GM19099 (cell line): Measurements from ENCODE around the gene ELMO1.

ENCODE experiments used
- POLR2A ChIP-seq: IDR thresholded peaks from 3 replicates; pipeline ENCODE4 v1.6.1; 2011; ENCODE audit warnings: low read depth; ENCODE audit not compliant: insufficient read length; ENCODE audit errors: extremely low read depth

Gene ELMO1

DNA sequence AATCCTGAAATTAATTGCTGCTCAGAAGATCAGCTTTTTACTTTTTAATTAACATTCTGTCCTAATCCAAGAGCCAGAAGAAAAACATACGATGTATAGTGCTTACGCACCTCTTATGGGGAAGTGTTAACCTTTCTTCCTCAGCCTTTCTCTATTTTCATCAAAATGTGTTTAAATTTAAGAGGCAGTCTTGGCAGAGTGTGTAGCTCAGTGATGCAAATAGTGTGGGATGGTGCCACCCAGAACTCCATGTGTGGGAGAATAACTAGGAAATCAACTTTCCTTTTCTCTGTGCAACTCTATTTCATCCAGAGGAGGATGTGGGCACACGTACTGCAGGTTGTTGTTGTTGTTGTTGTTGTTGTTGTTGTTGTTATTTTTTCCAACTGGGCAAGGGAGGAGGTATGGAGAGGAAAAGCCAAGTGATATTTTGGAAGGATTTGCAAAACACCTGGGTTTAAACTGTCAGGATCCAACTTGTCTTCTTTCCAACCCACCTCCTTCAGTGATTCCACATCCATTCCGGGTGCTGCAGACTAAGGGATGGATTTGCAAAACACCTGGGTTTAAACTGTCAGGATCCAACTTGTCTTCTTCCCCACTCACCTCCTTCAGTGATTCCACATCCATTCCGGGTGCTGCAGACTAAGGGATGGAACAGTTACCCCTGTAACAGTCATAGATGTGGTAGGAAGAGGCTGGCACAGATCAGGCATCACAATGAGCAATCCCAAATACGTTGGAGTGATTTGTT is 19.8 kb downstream of the ELMO1 start:
- TF ChIP-seq POLR2A, result no peak

DNA sequence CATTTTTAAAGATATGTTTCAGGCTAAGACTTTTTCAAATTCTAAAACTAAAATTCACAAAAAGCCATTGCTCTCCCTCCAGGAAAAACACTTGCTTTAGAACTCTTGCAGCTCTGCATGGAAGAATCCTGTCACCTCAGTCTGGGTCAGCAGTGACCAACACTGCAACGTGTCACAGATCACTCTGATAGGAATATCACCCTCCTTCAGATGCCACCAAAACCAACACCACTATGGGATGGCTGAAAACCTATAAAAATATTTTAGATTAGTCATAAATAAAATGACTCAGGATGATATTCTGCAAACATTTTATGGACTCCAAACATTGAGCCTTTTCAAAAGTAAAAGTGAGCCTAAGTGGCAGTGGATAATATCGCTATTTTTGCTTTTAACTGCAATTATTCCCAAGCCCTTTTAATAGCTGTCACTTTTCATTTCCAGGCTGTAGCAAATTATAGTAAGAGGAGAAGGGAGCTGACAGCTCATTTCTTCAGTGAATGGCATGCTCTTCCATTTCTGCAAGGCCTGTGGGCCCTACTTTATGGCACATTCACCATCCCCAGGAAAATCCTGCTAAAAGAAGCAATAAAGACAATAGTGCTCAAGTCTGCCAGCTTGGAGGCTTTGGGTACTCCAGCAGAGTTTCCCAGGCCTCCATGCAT is 21.3 kb downstream of the ELMO1 start:
- TF ChIP-seq POLR2A, result no peak

DNA sequence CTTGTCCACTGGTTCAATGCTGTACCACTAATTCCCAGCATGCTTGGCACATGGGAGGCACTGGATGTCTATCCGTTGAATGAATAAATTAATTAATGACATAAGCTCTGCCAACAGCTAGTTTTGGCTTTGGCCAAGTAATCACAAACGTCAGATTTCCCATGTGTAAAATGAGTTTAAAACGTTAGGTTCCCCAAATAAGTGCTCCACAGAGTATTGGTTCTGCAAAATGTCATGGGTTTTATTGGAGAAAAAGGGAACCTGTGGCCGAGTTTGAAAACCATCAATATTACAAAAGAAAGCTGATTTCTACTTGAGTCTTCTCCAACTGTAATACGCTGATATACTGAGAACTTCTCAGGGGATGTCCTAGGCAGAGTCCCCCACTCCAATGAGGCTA is 23.2 kb downstream of the ELMO1 start:
- TF ChIP-seq POLR2A, result no peak

DNA sequence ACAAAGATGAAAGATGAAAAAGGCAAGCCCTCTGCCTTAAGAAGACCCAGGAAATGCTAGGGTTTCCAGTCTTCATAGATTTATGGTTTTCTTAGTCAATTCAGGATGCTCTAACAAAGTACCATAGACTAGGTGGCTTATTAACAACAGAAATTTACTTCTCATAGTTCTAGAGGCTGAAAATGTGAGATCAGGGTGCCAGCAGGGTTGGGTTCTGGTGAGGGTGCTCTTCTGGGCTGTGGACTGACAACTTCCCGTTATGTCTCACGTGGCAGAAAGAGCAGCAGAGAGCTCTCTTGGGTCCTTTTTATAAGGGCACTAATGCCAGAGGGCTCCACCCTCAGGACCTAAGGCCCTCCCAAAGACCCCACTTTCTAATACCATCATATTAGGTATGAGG is 23.7 kb downstream of the ELMO1 start:
- TF ChIP-seq POLR2A, result no peak

DNA sequence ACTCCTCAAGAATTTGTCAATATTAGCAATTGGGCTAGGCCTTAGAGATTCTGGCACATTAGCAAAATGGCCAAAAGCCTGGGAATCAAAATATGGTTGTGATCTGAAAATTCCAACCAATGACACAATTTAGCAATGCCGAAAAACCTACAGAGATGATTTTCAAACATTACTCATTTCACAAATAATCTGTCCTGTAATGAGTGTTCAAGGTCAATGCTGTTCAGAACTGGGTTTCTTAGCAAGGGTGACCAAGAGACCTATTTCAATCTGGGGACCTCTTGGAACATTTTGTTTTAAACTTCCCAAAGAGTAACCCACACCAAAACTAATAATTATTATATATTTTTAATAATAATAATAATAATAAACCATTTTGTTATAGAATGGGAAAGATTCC is 24.1 kb downstream of the ELMO1 start:
- no peak for TF ChIP-seq POLR2A

DNA sequence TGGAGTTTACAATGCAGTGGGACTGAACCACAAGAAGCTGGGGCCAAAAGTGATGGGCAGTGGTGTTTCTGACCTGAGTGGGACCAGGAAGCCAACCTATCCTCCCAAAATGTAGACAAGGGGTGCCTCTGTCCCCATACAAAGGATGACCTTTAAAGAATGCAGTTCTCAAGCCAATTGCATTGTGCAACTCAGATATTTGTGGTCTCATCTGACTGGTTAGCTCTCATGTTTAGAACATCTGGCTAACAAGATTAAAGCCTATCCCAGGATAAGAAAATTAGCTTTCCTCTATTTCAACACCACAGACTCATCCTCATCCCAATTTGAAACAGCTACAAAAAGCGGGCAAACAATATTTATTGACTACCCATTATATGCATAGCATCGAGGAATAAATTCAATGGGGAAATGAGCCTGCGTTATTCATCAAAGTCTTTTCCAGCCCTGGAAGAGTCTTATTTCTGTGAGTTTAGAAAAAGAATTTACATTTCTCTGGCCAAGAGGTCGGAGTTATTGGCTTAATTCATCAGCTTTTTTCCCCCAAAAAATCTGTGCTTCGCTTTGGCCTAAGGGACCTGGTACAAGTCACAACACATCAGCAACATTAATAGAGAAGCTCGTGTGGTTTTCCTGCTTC is 26.7 kb downstream of the ELMO1 start:
- TF ChIP-seq POLR2A, result no peak

DNA sequence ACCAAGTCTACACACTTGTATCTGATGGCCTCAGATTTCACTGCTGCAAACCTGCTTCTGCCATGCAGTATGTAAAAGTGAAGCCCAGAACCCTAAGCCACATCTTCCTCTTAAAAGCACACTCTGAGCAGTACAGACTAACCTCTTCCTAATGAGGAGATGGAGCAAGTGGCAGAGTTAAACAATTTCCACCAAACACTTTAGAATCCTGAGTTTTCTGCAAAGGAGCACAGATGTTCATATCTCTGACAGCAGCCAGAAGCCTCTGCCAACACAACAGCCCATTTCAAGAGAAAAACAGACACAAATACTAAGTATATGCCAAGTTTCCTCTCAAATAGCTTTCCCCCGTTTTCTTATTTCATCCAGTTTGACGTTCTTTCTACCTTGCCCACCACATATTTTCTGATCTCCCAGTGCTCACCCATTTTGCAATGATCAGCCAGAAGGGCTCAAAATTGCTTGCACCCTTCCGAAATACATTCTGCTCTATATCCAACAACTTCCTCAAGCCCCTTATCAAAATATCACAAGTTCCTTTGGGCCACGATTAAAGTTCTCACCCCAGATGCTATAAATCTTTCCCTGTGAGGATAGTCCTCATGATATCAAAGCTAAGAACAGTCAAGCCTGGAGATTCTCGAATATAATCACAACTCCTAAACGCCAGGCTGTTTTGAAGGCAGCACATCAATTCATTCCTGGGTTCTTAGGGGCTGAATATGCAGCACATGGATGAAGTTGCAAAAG is 27.5 kb downstream of the ELMO1 start:
- no peak for TF ChIP-seq POLR2A

DNA sequence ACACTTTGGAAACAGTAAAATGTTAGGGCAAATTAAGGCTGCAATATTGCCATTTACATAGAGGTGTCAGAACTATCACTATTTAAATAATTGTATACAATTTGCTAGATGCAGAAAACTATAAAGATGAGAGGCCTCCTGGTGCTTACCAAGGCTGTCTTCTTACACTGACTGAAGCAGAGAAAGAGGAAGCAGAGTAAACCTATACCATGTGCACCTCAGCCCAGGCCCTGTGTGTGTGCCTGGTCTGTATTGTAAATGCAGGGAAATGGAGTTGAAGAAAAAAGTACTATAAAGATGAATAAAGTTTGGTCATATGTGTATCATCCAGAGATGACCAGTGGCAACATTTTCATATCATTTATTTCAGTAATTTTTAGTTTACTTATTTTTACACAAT is 29.2 kb downstream of the ELMO1 start:
- TF ChIP-seq POLR2A, result no peak

DNA sequence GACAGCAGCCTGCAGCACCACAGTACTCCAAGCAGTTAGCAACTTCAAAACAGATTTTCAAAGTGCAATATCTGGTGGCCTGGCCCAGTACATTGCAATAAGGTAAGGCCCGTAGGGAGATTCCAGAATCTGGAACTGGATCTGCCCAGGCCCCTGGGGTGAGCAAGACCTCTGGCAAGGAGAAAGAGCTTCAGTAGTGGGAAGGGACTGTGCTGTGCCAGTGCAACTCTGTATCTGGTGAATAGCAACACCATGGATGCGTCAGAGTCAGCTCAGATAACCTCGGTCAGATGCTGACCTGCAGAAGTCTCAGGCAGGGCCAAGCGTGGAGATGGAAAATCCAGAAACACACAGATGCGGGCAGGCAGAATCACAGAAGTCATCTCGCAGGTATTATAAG is 30.3 kb downstream of the ELMO1 start:
- TF ChIP-seq POLR2A, result no peak

DNA sequence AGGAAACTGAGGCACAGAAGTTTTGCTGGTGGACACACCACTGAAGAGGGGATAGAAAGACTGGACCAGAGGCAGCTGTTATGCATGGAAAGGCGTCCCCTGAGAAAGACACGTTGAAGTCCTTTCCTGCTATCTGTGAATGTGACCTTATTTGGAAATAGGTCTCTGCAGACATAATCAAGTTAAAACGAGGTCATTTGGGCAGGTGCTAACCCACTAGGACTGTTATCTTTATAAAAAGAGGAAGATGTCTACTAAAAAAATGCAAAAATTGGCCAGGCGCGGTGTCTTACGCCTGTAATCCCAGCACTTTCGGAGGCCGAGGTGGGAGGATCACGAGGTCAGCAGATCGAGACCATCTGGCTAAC is 31.6 kb downstream of the ELMO1 start:
- TF ChIP-seq POLR2A, result no peak

DNA sequence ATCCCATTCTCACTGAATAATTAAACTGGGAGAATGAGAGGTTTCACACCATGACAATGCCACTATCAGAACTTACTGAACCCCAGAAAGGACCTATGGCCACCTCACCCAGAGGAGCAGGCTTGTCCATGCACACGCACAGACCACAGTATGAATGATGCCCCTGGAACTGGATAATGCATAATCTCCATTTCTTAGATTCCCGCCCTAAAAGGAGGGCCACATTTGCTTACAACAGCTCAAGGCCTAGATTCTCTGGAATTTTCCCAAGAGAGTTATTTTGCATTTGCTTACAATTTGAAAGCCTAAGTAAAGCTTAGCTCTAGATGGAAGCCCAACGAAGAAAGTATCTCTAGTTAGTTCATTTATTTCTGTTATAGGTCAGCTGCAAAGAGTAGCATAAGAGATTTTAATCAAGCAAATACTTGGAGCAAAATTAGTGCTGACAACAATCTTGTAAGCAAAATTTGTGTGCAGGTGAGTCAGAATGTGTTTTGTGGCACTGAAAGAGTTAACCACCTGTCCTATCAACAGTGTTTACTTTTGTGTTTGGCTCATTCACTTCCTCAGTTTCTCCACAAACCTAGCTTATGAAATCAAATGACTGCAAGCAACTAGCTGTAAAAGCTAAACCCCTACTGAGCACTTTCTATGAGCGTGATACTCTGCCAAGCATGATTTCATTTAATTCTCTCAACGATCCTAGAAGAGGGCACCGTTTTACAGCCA is 32.1 kb downstream of the ELMO1 start:
- TF ChIP-seq POLR2A, result no peak

DNA sequence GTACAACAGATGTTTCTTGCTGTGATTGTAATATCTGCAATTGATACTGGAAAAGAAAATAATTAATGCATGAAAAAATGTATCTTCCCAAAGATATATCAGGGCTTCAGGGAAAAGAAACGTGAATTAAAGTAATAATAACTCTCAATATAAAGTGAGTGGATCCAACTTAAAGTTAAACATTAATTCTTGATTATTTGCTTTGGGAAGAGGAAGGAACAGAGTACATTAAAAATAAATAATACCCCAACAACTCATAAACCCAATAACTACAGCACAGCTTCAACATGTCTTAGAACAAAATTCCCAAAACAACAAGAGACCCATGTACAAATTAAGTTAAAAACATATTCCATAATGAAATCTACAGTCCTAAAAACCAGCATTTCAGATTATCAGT is 33.0 kb downstream of the ELMO1 start:
- no peak for TF ChIP-seq POLR2A

DNA sequence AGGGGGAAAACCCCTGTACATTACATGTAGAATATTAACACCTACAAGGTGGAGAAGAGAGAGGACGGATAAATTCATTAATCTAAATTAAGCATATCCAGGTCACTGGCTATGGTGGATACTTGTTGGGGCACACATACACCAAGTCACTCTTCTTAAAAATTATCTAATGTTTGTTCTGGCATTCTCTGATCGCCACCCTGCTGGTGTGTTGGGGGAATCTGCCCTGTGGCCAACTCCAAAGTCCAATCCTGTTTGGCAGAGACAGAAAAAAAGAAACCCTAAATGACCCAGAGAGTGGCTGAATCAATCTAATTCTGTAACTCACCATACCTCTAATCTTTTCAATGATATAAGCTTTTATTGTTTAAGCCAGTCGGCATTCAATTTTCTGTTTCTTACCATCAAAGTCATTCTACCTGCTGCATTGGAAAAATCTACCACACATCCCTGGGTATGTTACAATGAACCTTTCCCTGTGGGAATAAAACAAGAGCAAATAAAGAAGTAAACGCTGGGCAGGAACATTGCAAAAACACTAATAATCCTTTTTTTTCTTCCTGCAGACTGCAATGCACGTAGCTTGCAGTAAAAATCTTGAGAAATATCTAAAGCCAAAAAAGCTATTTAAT is 34.2 kb downstream of the ELMO1 start:
- no peak for TF ChIP-seq POLR2A

DNA sequence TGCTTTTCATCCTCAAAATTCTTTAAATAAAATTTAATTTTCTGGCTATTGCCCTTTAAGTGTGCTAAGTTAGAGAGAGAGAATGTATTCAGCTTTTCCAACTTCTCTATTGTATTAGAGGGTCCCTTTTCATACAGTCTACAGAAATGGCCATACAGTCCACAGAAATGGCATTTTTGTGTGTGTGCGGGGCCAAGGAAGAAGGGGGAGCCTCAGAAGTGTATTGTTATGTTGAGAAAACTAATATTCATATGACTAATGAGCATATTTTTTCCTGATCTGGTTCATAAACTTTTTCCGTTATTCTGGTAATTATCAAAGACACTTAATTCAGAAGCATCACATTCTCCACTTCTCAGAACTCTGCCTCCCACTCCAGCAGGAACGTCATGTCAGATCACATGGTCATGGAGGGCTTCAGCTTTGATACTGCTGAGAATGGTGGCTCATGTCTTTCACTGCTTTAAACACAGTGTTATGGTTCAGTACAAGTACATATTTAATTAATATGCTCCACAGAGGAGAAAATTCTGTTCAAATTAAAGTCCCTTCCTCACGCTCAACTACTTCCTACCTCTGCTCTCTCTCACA is 37.1 kb downstream of the ELMO1 start:
- TF ChIP-seq POLR2A, result no peak

DNA sequence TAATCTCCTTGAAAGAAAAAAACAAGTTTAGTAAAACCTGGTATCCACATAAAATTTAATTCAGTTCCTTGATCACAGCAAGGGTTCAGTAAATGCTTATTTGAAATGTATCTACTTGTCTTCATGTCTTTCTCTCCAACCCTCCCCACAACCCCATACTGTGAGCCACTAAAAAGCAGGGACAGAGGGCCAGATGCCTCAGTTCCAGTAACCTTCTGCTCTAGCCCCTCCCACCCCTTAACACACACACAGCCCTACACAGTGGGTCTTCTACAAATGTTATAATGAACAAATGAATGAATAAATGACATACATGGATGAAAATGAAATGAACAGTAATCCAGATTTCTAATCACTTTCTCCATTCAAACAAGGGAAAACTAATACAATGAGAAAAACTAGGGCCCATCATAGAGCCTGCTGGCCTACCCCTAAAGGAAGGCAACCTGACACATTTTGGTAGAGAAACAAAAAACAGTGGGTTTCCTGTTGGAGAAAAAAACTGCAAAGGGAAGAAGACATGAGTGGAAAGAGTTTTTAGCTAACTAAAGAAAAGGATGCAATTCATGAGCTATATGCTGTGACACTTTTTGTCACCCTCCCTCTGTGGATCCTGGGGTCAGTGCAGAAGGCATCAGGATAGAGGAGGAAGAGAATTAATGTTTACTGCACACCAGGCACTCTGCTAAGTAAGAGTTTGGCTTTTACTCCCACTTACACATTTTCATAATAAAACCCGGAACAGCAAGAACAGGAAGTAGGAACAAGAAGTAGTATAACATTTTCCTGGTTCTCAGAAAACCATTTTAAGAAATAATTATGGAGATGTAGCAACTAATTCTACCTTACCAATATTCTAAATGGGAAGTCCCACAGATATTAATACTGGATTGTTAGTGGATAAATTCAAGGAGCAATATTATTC is 38.1 kb downstream of the ELMO1 start:
- no peak for TF ChIP-seq POLR2A
